Erythroblast (primary cell): ENCODE measurements around the gene TPST1.

Experiments
- DNase-seq, 2 experiments: peaks; one replicate each; lab custom pipeline; 2025; lab: John Stamatoyannopoulos, UW
- GATA1 ChIP-seq: IDR thresholded peaks from 2 replicates; pipeline ENCODE4 v1.6.1; 2011; ENCODE audit warnings: low read depth, mild to moderate bottlenecking, control low read depth, low read length, moderate library complexity
- POLR2A ChIP-seq: IDR thresholded peaks from 2 replicates; pipeline ENCODE4 v1.6.1; 2011; ENCODE audit warnings: mild to moderate bottlenecking, low read length

Gene TPST1

GRCh38 chr7:66269978-66270377 is 64.8 kb downstream of the TPST1 start:
- no peak for TF ChIP-seq GATA1
- no peak for TF ChIP-seq POLR2A
- no peak for DNase-seq

GRCh38 chr7:66272321-66272720 is 67.2 kb downstream of the TPST1 start:
- no peak for DNase-seq
- no peak for TF ChIP-seq POLR2A
- TF ChIP-seq GATA1, result no peak

GRCh38 chr7:66276363-66276762 is 71.2 kb downstream of the TPST1 start:
- no peak for DNase-seq
- TF ChIP-seq POLR2A (no peak), GATA1 (no peak)

DNA sequence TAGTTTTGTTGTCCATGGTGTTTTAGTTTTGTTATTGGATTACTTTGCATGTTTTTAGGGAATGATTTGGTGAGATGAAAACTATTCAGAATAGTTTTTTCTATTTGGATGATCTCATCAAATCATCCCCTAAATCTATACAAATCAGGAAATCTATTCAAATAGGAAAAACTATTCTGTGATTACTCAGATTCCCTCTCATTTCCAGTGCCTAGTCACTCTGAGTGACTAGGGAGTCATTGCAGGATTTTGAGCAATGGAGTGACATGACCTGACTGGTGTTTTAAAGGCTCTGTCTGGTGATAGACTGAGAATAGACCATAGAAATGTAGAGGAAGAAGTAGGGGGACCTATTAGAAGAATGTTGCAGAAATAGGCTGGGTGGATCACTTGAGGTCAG is 72.4 kb downstream of the TPST1 start:
- TF ChIP-seq POLR2A (no peak), GATA1 (no peak)
- no peak for DNase-seq

- DNase-seq, result no peak
- no peak for TF ChIP-seq GATA1
- no peak for TF ChIP-seq POLR2A
These were observed 74.8 kb downstream of the TPST1 start for GRCh38 chr7:66279912-66280311.

- TF ChIP-seq POLR2A (no peak), GATA1 (no peak)
- DNase-seq, result peak in 1 of 2 experiments; percentile 16
These were observed 76.8 kb downstream of the TPST1 start for GRCh38 chr7:66281678-66282590.

GRCh38 chr7:66282591-66282935 is 77.4 kb downstream of the TPST1 start:
- DNase-seq, result no peak
- TF ChIP-seq GATA1 (no peak), POLR2A (no peak)

- TF ChIP-seq GATA1 (no peak), POLR2A (no peak)
- no peak for DNase-seq
These were observed 78.1 kb downstream of the TPST1 start for GRCh38 chr7:66283003-66283920.

- no peak for DNase-seq
- no peak for TF ChIP-seq GATA1
- TF ChIP-seq POLR2A, result no peak
These were observed 90.9 kb downstream of the TPST1 start for GRCh38 chr7:66296001-66296521.

DNA sequence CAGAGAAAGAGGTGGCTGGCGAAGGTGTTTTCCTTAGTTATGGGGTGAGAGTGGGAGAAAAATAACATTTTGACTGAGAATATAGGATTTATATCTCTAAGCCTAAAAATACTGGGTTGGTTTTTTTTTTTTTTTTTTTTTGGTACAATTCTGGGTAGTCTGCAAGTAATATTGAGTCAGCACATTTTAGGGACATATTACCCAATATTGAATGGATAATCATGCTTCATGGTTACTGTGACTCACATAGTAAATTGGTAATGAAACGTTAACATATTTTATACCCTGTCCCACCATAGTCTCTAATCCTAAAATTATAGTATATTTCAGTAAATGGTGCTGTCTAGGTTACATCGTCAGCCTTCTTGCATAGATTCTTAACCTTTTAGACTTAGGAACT is 91.4 kb downstream of the TPST1 start:
- no peak for DNase-seq
- TF ChIP-seq POLR2A, result no peak
- TF ChIP-seq GATA1, result no peak

DNA sequence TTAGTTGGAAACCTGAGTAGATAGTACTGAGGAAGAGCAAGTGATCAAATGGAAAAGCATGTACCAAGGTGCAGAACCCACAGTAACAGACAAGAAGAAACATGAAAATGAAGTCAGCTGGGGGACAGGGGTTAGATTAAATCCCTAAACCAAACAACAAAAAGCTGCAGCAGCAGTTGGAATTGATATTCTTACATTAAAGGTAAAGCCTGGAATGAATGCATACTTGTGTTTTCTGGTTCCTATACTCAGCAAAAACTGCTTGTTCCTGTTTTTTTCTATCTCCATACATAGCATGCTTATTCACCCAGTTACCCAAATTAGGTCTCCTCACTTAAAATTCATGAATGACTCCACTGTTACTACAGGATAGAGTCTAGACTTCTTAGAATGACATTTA is 92.4 kb downstream of the TPST1 start:
- DNase-seq, result no peak
- TF ChIP-seq GATA1, result no peak
- no peak for TF ChIP-seq POLR2A

- TF ChIP-seq GATA1, result no peak
- no peak for TF ChIP-seq POLR2A
- DNase-seq, result no peak
These were observed 96.1 kb downstream of the TPST1 start for GRCh38 chr7:66301249-66301648.

GRCh38 chr7:66301737-66302136 is 96.6 kb downstream of the TPST1 start:
- TF ChIP-seq GATA1 (no peak), POLR2A (no peak)
- no peak for DNase-seq

- TF ChIP-seq POLR2A (no peak), GATA1 (no peak)
- DNase-seq, result no peak
These were observed 98.5 kb downstream of the TPST1 start for GRCh38 chr7:66303454-66304155.
